ENCODE measurements around the gene CFAP54. TPM values are rescaled to one million over a fixed set of nuclear protein-coding genes. Genes with fewer than 3 reads are reported as not detected.

The CFAP54 gene
- total RNA-seq, 1 experiment from 2014 or later, result 0.71 TPM

GRCh38 chr12:96711364-96711763, 222.0 kb downstream of the CFAP54 start:
- TF ChIP-seq EZH2 (IDR thresholded peaks at IDR 0.05; ENCODE audit: borderline replicate concordance, low read depth, low read length, poor library complexity, severe bottlenecking) (no peak), CTCF (conservative IDR thresholded peaks at IDR 0.05; ENCODE audit: low read depth, low read length) (no peak)
- BruUV-seq (replicated peaks), result no TSS peak
- H3K4me3 ChIP-seq (ENCODE audit: low read depth, low read length, poor library complexity, severe bottlenecking), result no peak overlapping the region
- intact Hi-C loops (cut with micrococcal nuclease; ENCODE audit: unreplicated experiment), result no loop called here
- DNase-seq (ENCODE audit: low spot score), result no peak
- no peaks in the 10 kb centered on the region for H3K36me3 ChIP-seq (ENCODE audit: insufficient read depth, low read length, poor library complexity, severe bottlenecking)
- CTCF ChIA-PET, result no interaction called here
- POLR2A ChIA-PET (ENCODE audit: low non-redundant PET), result no interaction called here
- H3K9me3 ChIP-seq (ENCODE audit: low read depth, low read length, poor library complexity, severe bottlenecking), result no peaks in the 10 kb centered on the region
- no peaks in the 10 kb centered on the region for H3K4me1 ChIP-seq (ENCODE audit: insufficient read depth, low read length, poor library complexity, severe bottlenecking)
- H3K27me3 ChIP-seq (replicated peaks; ENCODE audit: insufficient read depth, low read depth, low read length, poor library complexity), result no peaks in the 10 kb centered on the region
- no peak overlapping the region for H3K27ac ChIP-seq (ENCODE audit: low read depth, low read length, poor library complexity, severe bottlenecking)

- TF ChIP-seq CTCF (conservative IDR thresholded peaks at IDR 0.05; ENCODE audit: low read depth, low read length) (no peak), EZH2 (IDR thresholded peaks at IDR 0.05; ENCODE audit: borderline replicate concordance, low read depth, low read length, poor library complexity, severe bottlenecking) (no peak)
- ChIA-PET CTCF (no interaction called here), POLR2A (ENCODE audit: low non-redundant PET) (no interaction called here)
- Histone ChIP-seq H3K4me3 (ENCODE audit: low read depth, low read length, poor library complexity, severe bottlenecking) (no peak overlapping the region), H3K4me1 (ENCODE audit: insufficient read depth, low read length, poor library complexity, severe bottlenecking) (no peaks in the 10 kb centered on the region), H3K36me3 (ENCODE audit: insufficient read depth, low read length, poor library complexity, severe bottlenecking) (no peaks in the 10 kb centered on the region), H3K9me3 (ENCODE audit: low read depth, low read length, poor library complexity, severe bottlenecking) (no peaks in the 10 kb centered on the region), H3K27me3 (replicated peaks; ENCODE audit: insufficient read depth, low read depth, low read length, poor library complexity) (no peaks in the 10 kb centered on the region), H3K27ac (ENCODE audit: low read depth, low read length, poor library complexity, severe bottlenecking) (no peak overlapping the region)
- DNase-seq (ENCODE audit: low spot score), result no peak
- no TSS peak for BruUV-seq (replicated peaks)
- intact Hi-C loops (cut with micrococcal nuclease; ENCODE audit: unreplicated experiment), result no loop called here
Observed at GRCh38 chr12:96714199-96714598, 224.8 kb downstream of the CFAP54 start.

GRCh38 chr12:96719660-96720362, 230.4 kb downstream of the CFAP54 start:
- no peak for DNase-seq (ENCODE audit: low spot score)
- Histone ChIP-seq H3K27me3 (replicated peaks; ENCODE audit: insufficient read depth, low read depth, low read length, poor library complexity) (no peaks in the 10 kb centered on the region), H3K27ac (ENCODE audit: low read depth, low read length, poor library complexity, severe bottlenecking) (no peak overlapping the region), H3K4me3 (ENCODE audit: low read depth, low read length, poor library complexity, severe bottlenecking) (no peak overlapping the region), H3K9me3 (ENCODE audit: low read depth, low read length, poor library complexity, severe bottlenecking) (no peaks in the 10 kb centered on the region), H3K36me3 (ENCODE audit: insufficient read depth, low read length, poor library complexity, severe bottlenecking) (no peaks in the 10 kb centered on the region), H3K4me1 (ENCODE audit: insufficient read depth, low read length, poor library complexity, severe bottlenecking) (no peaks in the 10 kb centered on the region)
- POLR2A ChIA-PET (ENCODE audit: low non-redundant PET), result no interaction called here
- TF ChIP-seq EZH2 (IDR thresholded peaks at IDR 0.05; ENCODE audit: borderline replicate concordance, low read depth, low read length, poor library complexity, severe bottlenecking) (no peak), CTCF (conservative IDR thresholded peaks at IDR 0.05; ENCODE audit: low read depth, low read length) (no peak)
- BruUV-seq (replicated peaks), result no TSS peak
- intact Hi-C loops (cut with micrococcal nuclease; ENCODE audit: unreplicated experiment), result no loop called here
- CTCF ChIA-PET, result no interaction called here

Measured in A673 (cell line).